SJSA1 (cell line): ENCODE measurements around the gene ATG5. TPM values are rescaled to one million over a fixed set of nuclear protein-coding genes. Genes with fewer than 3 reads are reported as not detected.

Experiments used
- DNase-seq, 2 experiments: peaks; one replicate each; pipeline ENCODE4 v3.0.0-alpha.2; 2015 to 2020; ENCODE audit warnings: low spot score in 2 of 2, low read depth in 1 of 2
- H3K27ac ChIP-seq: fragments of 250-450 bp; sonication (Bioruptor Pico); 2 replicates; pipeline ENCODE4 v1.5.1; 2020; ENCODE audit warnings: mild to moderate bottlenecking, moderate library complexity
- H3K27me3 ChIP-seq: fragments of 250-450 bp; sonication (Bioruptor Pico); replicated peaks from 2 replicates; pipeline ENCODE4 v1.5.1; 2020; ENCODE audit warnings: mild to moderate bottlenecking, moderate library complexity
- H3K36me3 ChIP-seq: fragments of 250-450 bp; sonication (Bioruptor Pico); 2 replicates; pipeline ENCODE4 v1.5.1; 2020; ENCODE audit warnings: mild to moderate bottlenecking
- H3K4me1 ChIP-seq: fragments of 250-450 bp; sonication (Bioruptor Pico); replicated peaks from 2 replicates; pipeline ENCODE4 v1.6.1; 2021; ENCODE audit warnings: mild to moderate bottlenecking
- H3K4me3 ChIP-seq: fragments of 250-450 bp; sonication (Bioruptor Pico); 2 replicates; pipeline ENCODE4 v1.5.1; 2020; ENCODE audit warnings: mild to moderate bottlenecking
- H3K9me3 ChIP-seq: fragments of 250-450 bp; sonication (Bioruptor Pico); replicated peaks from 2 replicates; pipeline ENCODE4 v1.5.1; 2020; ENCODE audit warnings: mild to moderate bottlenecking
- total RNA-seq: library from RNA; depleted of rRNA; stranded (reverse); fragments of >200 nt; shearing (Covaris generic); gene quantifications from 2 replicates; pipeline ENCODE4 v1.2.3, GENCODE V29; 2014

The ATG5 gene
- total RNA-seq, 1 experiment from 2014 or later = 68.7 TPM

GRCh38 chr6:106167096-106167814 is 158.3 kb downstream of the ATG5 start:
- no peaks in the 10 kb centered on the region for H3K4me1 ChIP-seq
- H3K4me3 ChIP-seq = no peak overlapping the region
- H3K27ac ChIP-seq = no peak overlapping the region
- no peak for DNase-seq
- no peaks in the 10 kb centered on the region for H3K27me3 ChIP-seq
- H3K9me3 ChIP-seq = no peaks in the 10 kb centered on the region
- no peaks in the 10 kb centered on the region for H3K36me3 ChIP-seq

GRCh38 chr6:106165885-106166485 is 159.6 kb downstream of the ATG5 start:
- Histone ChIP-seq H3K4me3 (no peak overlapping the region), H3K27me3 (no peaks in the 10 kb centered on the region), H3K9me3 (no peaks in the 10 kb centered on the region), H3K27ac (no peak overlapping the region), H3K36me3 (no peaks in the 10 kb centered on the region), H3K4me1 (no peaks in the 10 kb centered on the region)
- DNase-seq = no peak

- Histone ChIP-seq H3K27me3 (no peaks in the 10 kb centered on the region), H3K36me3 (no peaks in the 10 kb centered on the region), H3K4me3 (no peak overlapping the region), H3K27ac (no peak overlapping the region), H3K9me3 (no peaks in the 10 kb centered on the region), H3K4me1 (peaks cover 9% of the 10 kb centered on the region)
- no peak for DNase-seq
These were observed 161.3 kb downstream of the ATG5 start for GRCh38 chr6:106163966-106164877.

GRCh38 chr6:106163446-106163965 is 162.1 kb downstream of the ATG5 start:
- Histone ChIP-seq H3K27me3 (no peaks in the 10 kb centered on the region), H3K4me1 (peaks cover 16% of the 10 kb centered on the region), H3K36me3 (no peaks in the 10 kb centered on the region), H3K9me3 (no peaks in the 10 kb centered on the region), H3K4me3 (no peak overlapping the region), H3K27ac (no peak overlapping the region)
- DNase-seq = no peak

- Histone ChIP-seq H3K4me3 (no peak overlapping the region), H3K36me3 (no peaks in the 10 kb centered on the region), H3K4me1 (peaks cover 16% of the 10 kb centered on the region), H3K27me3 (no peaks in the 10 kb centered on the region), H3K27ac (no peak overlapping the region), H3K9me3 (no peaks in the 10 kb centered on the region)
- DNase-seq = no peak
These were observed 162.6 kb downstream of the ATG5 start for GRCh38 chr6:106162921-106163320.

GRCh38 chr6:106161893-106162292 is 163.7 kb downstream of the ATG5 start:
- no peak overlapping the region for H3K27ac ChIP-seq
- peaks cover 16% of the 10 kb centered on the region for H3K4me1 ChIP-seq
- no peak for DNase-seq
- H3K4me3 ChIP-seq = no peak overlapping the region
- H3K36me3 ChIP-seq = no peaks in the 10 kb centered on the region
- H3K27me3 ChIP-seq = no peaks in the 10 kb centered on the region
- no peaks in the 10 kb centered on the region for H3K9me3 ChIP-seq

- Histone ChIP-seq H3K27ac (no peak overlapping the region), H3K4me3 (no peak overlapping the region), H3K4me1 (peaks cover 16% of the 10 kb centered on the region), H3K36me3 (no peaks in the 10 kb centered on the region), H3K27me3 (no peaks in the 10 kb centered on the region), H3K9me3 (no peaks in the 10 kb centered on the region)
- no peak for DNase-seq
These were observed 164.2 kb downstream of the ATG5 start for GRCh38 chr6:106161311-106161874.

- Histone ChIP-seq H3K9me3 (no peaks in the 10 kb centered on the region), H3K27me3 (no peaks in the 10 kb centered on the region), H3K36me3 (no peaks in the 10 kb centered on the region), H3K4me3 (no peak overlapping the region), H3K4me1 (peaks cover 16% of the 10 kb centered on the region), H3K27ac (no peak overlapping the region)
- no peak for DNase-seq
These were observed 165.4 kb downstream of the ATG5 start for GRCh38 chr6:106160189-106160588.

- Histone ChIP-seq H3K27me3 (no peaks in the 10 kb centered on the region), H3K4me3 (no peak overlapping the region), H3K4me1 (peaks cover 16% of the 10 kb centered on the region), H3K9me3 (no peaks in the 10 kb centered on the region), H3K36me3 (no peaks in the 10 kb centered on the region), H3K27ac (peak overlapping the region; percentile 42)
- DNase-seq = peak; percentile 44 to 63
These were observed 166.0 kb downstream of the ATG5 start for GRCh38 chr6:106159531-106159940.

GRCh38 chr6:106158816-106159215 is 166.7 kb downstream of the ATG5 start:
- DNase-seq = no peak
- H3K27ac ChIP-seq = peak overlapping the region; percentile 42; the same call in 1 of the 2 replicates
- no peak overlapping the region for H3K4me3 ChIP-seq
- peaks cover 16% of the 10 kb centered on the region for H3K4me1 ChIP-seq
- no peaks in the 10 kb centered on the region for H3K9me3 ChIP-seq
- no peaks in the 10 kb centered on the region for H3K36me3 ChIP-seq
- H3K27me3 ChIP-seq = no peaks in the 10 kb centered on the region

- H3K4me1 ChIP-seq = peaks cover 16% of the 10 kb centered on the region
- no peak overlapping the region for H3K27ac ChIP-seq
These were observed 168.7 kb downstream of the ATG5 start for GRCh38 chr6:106156863-106157262.

GRCh38 chr6:106156413-106156812 is 169.1 kb downstream of the ATG5 start:
- H3K9me3 ChIP-seq = no peaks in the 10 kb centered on the region
- H3K4me1 ChIP-seq = peaks cover 16% of the 10 kb centered on the region
- H3K27me3 ChIP-seq = no peaks in the 10 kb centered on the region
- no peak for DNase-seq
- H3K4me3 ChIP-seq = no peak overlapping the region
- H3K27ac ChIP-seq = no peak overlapping the region
- H3K36me3 ChIP-seq = no peaks in the 10 kb centered on the region

More at GRCh38 chr6:106156863-106157262, 168.7 kb downstream of the ATG5 start:
- Histone ChIP-seq H3K9me3 (no peaks in the 10 kb centered on the region), H3K27me3 (no peaks in the 10 kb centered on the region), H3K4me3 (no peak overlapping the region), H3K36me3 (no peaks in the 10 kb centered on the region)
- DNase-seq = no peak

- no peak for DNase-seq
- peaks cover 16% of the 10 kb centered on the region for H3K4me1 ChIP-seq
These were observed 170.2 kb downstream of the ATG5 start for GRCh38 chr6:106155219-106155830.

More at GRCh38 chr6:106155219-106155830, 170.2 kb downstream of the ATG5 start:
- Histone ChIP-seq H3K27me3 (no peaks in the 10 kb centered on the region), H3K27ac (no peak overlapping the region), H3K36me3 (no peaks in the 10 kb centered on the region), H3K9me3 (no peaks in the 10 kb centered on the region), H3K4me3 (no peak overlapping the region)
